ENCODE results near the gene NOXA1.

GRCh38 chr9:137479892-137480685 is 56.9 kb downstream of the NOXA1 start:
- TF ChIP-seq POLR2AphosphoS5 (IDR thresholded peaks at IDR 0.05) (no peak), CTCF (IDR thresholded peaks at IDR 0.05) (no peak)
